H9 (cell line): ENCODE data around the gene PDCD10. TPM values are rescaled to one million over a fixed set of nuclear protein-coding genes. Genes with fewer than 3 reads are reported as not detected.
A peak's percentile ranks its signal among the peaks of the same experiment; 100 is the strongest.

Experiments
- DNase-seq: peaks from one replicate; pipeline ENCODE4 v3.0.0-alpha.2; 2017
- H2AFZ ChIP-seq: one replicate; pipeline ENCODE4 v1.6.1; 2013; ENCODE audit warnings: mild to moderate bottlenecking, low read length, control low read depth, moderate library complexity
- H2AK5ac ChIP-seq: 2 replicates; pipeline ENCODE4 v1.6.1; 2013; ENCODE audit warnings: low read length, control low read depth, mixed read lengths; ENCODE audit not compliant: insufficient read length
- H2BK120ac ChIP-seq: one replicate; pipeline ENCODE4 v1.6.1; 2013; ENCODE audit warnings: low read depth, mild to moderate bottlenecking, low read length, control low read depth, inconsistent platforms; ENCODE audit not compliant: poor library complexity, severe bottlenecking
- H2BK12ac ChIP-seq: 2 replicates; pipeline ENCODE4 v1.6.1; 2013; ENCODE audit warnings: low read length, control low read depth, mixed read lengths, low read depth; ENCODE audit not compliant: insufficient read length
- H2BK15ac ChIP-seq: 2 replicates; pipeline ENCODE4 v1.6.1; 2013; ENCODE audit warnings: low read depth, low read length, control low read depth
- H2BK20ac ChIP-seq: one replicate; pipeline ENCODE4 v1.6.1; 2013; ENCODE audit warnings: low read depth, mild to moderate bottlenecking, low read length, control low read depth, inconsistent platforms; ENCODE audit not compliant: poor library complexity, severe bottlenecking
- H2BK5ac ChIP-seq: 2 replicates; pipeline ENCODE4 v1.6.1; 2013; ENCODE audit warnings: low read length, control low read depth, mixed read lengths; ENCODE audit not compliant: insufficient read length
- H3K14ac ChIP-seq: 2 replicates; pipeline ENCODE4 v1.6.1; 2013; ENCODE audit warnings: low read length, control low read depth; ENCODE audit not compliant: insufficient read depth
- H3K18ac ChIP-seq: 2 replicates; pipeline ENCODE4 v1.6.1; 2013; ENCODE audit warnings: low read depth, mild to moderate bottlenecking, mixed read lengths, low read length, control low read depth; ENCODE audit not compliant: insufficient read length
- H3K23ac ChIP-seq: 2 replicates; pipeline ENCODE4 v1.6.1; 2013; ENCODE audit warnings: low read length, control low read depth, mixed read lengths, low read depth; ENCODE audit not compliant: insufficient read length
- H3K23me2 ChIP-seq: 2 replicates; pipeline ENCODE4 v1.6.1; 2013; ENCODE audit warnings: low read depth, mild to moderate bottlenecking, mixed read lengths, low read length, control low read depth; ENCODE audit not compliant: insufficient read length, poor library complexity, severe bottlenecking
- H3K27ac ChIP-seq: 2 replicates; pipeline ENCODE4 v1.5.1; 2013; ENCODE audit warnings: low read length, control low read depth, mixed read lengths, low read depth; ENCODE audit not compliant: insufficient read length
- H3K27me3 ChIP-seq: 2 replicates; pipeline ENCODE4 v1.6.1; 2013; ENCODE audit warnings: low read length, control low read depth, inconsistent platforms; ENCODE audit not compliant: insufficient read depth
- H3K4ac ChIP-seq: 2 replicates; pipeline ENCODE4 v1.6.1; 2013; ENCODE audit warnings: low read depth, mild to moderate bottlenecking, control low read depth, inconsistent platforms, low read length, moderate library complexity
- H3K4me1 ChIP-seq: 2 replicates; pipeline ENCODE4 v1.6.1; 2013; ENCODE audit warnings: low read length, control low read depth, inconsistent platforms; ENCODE audit not compliant: insufficient read depth
- H3K4me2 ChIP-seq: 2 replicates; pipeline ENCODE4 v1.6.1; 2013; ENCODE audit warnings: low read length, control low read depth, mixed read lengths; ENCODE audit not compliant: insufficient read length, insufficient read depth
- H3K56ac ChIP-seq: 2 replicates; pipeline ENCODE4 v1.6.1; 2013; ENCODE audit warnings: low read depth, mild to moderate bottlenecking, mixed read lengths, low read length, control low read depth; ENCODE audit not compliant: insufficient read length
- H3K79me1 ChIP-seq: 2 replicates; pipeline ENCODE4 v1.6.1; 2013; ENCODE audit warnings: low read depth, mild to moderate bottlenecking, moderate library complexity, low read length, control low read depth, inconsistent platforms; ENCODE audit not compliant: insufficient read depth, poor library complexity, severe bottlenecking
- H3K79me2 ChIP-seq: 2 replicates; pipeline ENCODE4 v1.6.1; 2013; ENCODE audit warnings: low read length, control low read depth, inconsistent platforms; ENCODE audit not compliant: insufficient read depth
- H3K9ac ChIP-seq: 2 replicates; pipeline ENCODE4 v1.6.1; 2013; ENCODE audit warnings: low read length, control low read depth, mixed read lengths; ENCODE audit not compliant: insufficient read length; ENCODE audit errors: extremely low read depth
- H3K9me3 ChIP-seq: one replicate; pipeline ENCODE4 v1.6.1; 2013; ENCODE audit warnings: low read depth, low read length, inconsistent platforms; ENCODE audit not compliant: control insufficient read depth
- H3T11ph ChIP-seq: one replicate; pipeline ENCODE4 v1.6.1; 2013; ENCODE audit warnings: mild to moderate bottlenecking, low read length, control low read depth, inconsistent platforms
- H4K20me1 ChIP-seq: one replicate; pipeline ENCODE4 v1.6.1; 2013; ENCODE audit not compliant: control insufficient read depth, insufficient read length, insufficient read depth
- H4K5ac ChIP-seq: 2 replicates; pipeline ENCODE4 v1.6.1; 2013; ENCODE audit warnings: low read depth, mild to moderate bottlenecking, mixed read lengths, low read length, control low read depth; ENCODE audit not compliant: insufficient read length
- H4K8ac ChIP-seq: replicated peaks from 2 replicates; pipeline ENCODE4 v1.6.1; 2013; ENCODE audit warnings: low read length, control low read depth, mixed read lengths, low read depth; ENCODE audit not compliant: insufficient read length
- H4K91ac ChIP-seq: 2 replicates; pipeline ENCODE4 v1.6.1; 2013; ENCODE audit warnings: low read depth, mild to moderate bottlenecking, moderate library complexity, mixed read lengths, low read length, control low read depth; ENCODE audit not compliant: insufficient read length
- H3K27ac Mint-ChIP-seq, 3 experiments: 2 replicates in 2 of 3; 3 replicates in 1 of 3; pipeline ENCODE4 v1.8.0; 2020 to 2021; ENCODE audit warnings: mixed read lengths in 3 of 3, mild to moderate bottlenecking in 1 of 3, moderate library complexity in 1 of 3
- H3K27me3 Mint-ChIP-seq: 2 replicates; pipeline ENCODE4 v1.8.0; 2021; ENCODE audit warnings: low read depth, mild to moderate bottlenecking, moderate library complexity, mixed read lengths
- H3K36me3 Mint-ChIP-seq, 3 experiments: 2 replicates in 2 of 3; 3 replicates in 1 of 3; pipeline ENCODE4 v1.8.0; 2020 to 2021; ENCODE audit warnings: low read depth in 3 of 3, mixed read lengths in 3 of 3; ENCODE audit not compliant: insufficient read depth in 1 of 3
- H3K4me1 Mint-ChIP-seq, 2 experiments: 2 replicates each; pipeline ENCODE4 v1.8.0; 2020; ENCODE audit warnings: mixed read lengths in 2 of 2
- H3K4me3 Mint-ChIP-seq, 2 experiments: 2 replicates in 1 of 2; 3 replicates in 1 of 2; pipeline ENCODE4 v1.8.0; 2020 to 2021; ENCODE audit warnings: mild to moderate bottlenecking in 2 of 2, mixed read lengths in 2 of 2, moderate library complexity in 1 of 2
- H3K9me3 Mint-ChIP-seq, 2 experiments: 2 replicates in 1 of 2; 3 replicates in 1 of 2; pipeline ENCODE4 v1.8.0; 2020; ENCODE audit warnings: mild to moderate bottlenecking in 2 of 2, mixed read lengths in 2 of 2, moderate library complexity in 1 of 2
- CTCF ChIP-seq: fragments of 200-600 bp; sonication (generic); conservative IDR thresholded peaks from 3 replicates; pipeline ENCODE4 v1.8.0; 2021; ENCODE audit warnings: antibody characterized with exemption, mild to moderate bottlenecking
- WGBS: extraction: QIAGEN DNeasy Blood & Tissue Kit; methylation state at CpG from one replicate; pipeline ENCODE4 v1.1.7; 2013; ENCODE audit warnings: missing lambda C conversion rate, low lambda C conversion rate, mixed read lengths; ENCODE audit not compliant: insufficient read length; ENCODE audit errors: extremely low coverage; 5-methylcytosine and 5-hydroxymethylcytosine counted together
- total RNA-seq: library from RNA; stranded (reverse); gene quantifications from 2 replicates; pipeline ENCODE4 v1.2.1, GENCODE V29; 2021

PDCD10 gene
- total RNA-seq, 1 experiment from 2014 or later, result 64.3 TPM

GRCh38 chr3:167762296-167762695 is 27.6 kb upstream of the PDCD10 start:
- Histone ChIP-seq H3K4me2 (no peak overlapping the region), H4K20me1 (no peaks in the 10 kb centered on the region), H3K56ac (no peak overlapping the region), H2BK5ac (no peak overlapping the region), H2BK20ac (no peak overlapping the region), H3K9me3 (no peaks in the 10 kb centered on the region), H3T11ph (no peak overlapping the region), H3K14ac (no peak overlapping the region), H3K18ac (no peak overlapping the region), H3K23me2 (no peaks in the 10 kb centered on the region), H3K27me3 (no peaks in the 10 kb centered on the region), H2AFZ (no peak overlapping the region), H3K79me1 (no peaks in the 10 kb centered on the region), H3K23ac (no peak overlapping the region), H4K91ac (no peak overlapping the region), H3K4ac (no peak overlapping the region), H3K79me2 (no peaks in the 10 kb centered on the region), H4K8ac (no peak overlapping the region), H3K27ac (no peak overlapping the region), H2BK15ac (no peak overlapping the region), H3K4me1 (no peaks in the 10 kb centered on the region), H2AK5ac (no peak overlapping the region), H2BK12ac (no peak overlapping the region), H4K5ac (no peak overlapping the region), H3K9ac (no peak overlapping the region), H2BK120ac (no peak overlapping the region)
- H3K27me3 Mint-ChIP-seq, result no peaks in the 10 kb centered on the region
- WGBS, result no CpG with 5 or more reads among the region's 2 CpGs
- H3K9me3 Mint-ChIP-seq, result peaks cover 24 to 29% of the 10 kb centered on the region in 2 experiments
- peaks cover 16 to 24% (median 21%) of the 10 kb centered on the region in 3 experiments for H3K36me3 Mint-ChIP-seq
- no peak for TF ChIP-seq CTCF
- H3K4me1 Mint-ChIP-seq, result peaks cover 7% of the 10 kb centered on the region in 2 experiments; a peak in 3 of 4 replicates
- no peak for DNase-seq
- no peak overlapping the region for H3K4me3 Mint-ChIP-seq
- H3K27ac Mint-ChIP-seq, result peak overlapping the region in 1 of 3 experiments; percentile 0; a peak in 2 of 7 replicates
